Fibroblast of mammary gland (primary cell): ENCODE measurements around the gene AMPD3.

Experiments used
- DNase-seq: peaks from one replicate; pipeline ENCODE4 v3.0.0-alpha.2; 2010; ENCODE audit warnings: low read depth
- H3K4me3 ChIP-seq: 2 replicates; pipeline ENCODE4 v1.5.1; 2011; ENCODE audit warnings: low read depth, mild to moderate bottlenecking, low read length, moderate library complexity; ENCODE audit not compliant: control insufficient read depth
- CTCF ChIP-seq: conservative IDR thresholded peaks from 2 replicates; pipeline ENCODE4 v1.5.1; 2011; ENCODE audit warnings: low read depth, low read length, inconsistent platforms; ENCODE audit not compliant: control insufficient read depth, insufficient read depth

Gene AMPD3

GRCh38 chr11:10539339-10539738 lies 84.3 kb downstream of the AMPD3 start:
- no peak for TF ChIP-seq CTCF
- H3K4me3 ChIP-seq = no peak overlapping the region
- DNase-seq = no peak

- peak overlapping the region; percentile 85 for H3K4me3 ChIP-seq
- no peak for TF ChIP-seq CTCF
- DNase-seq = peak; percentile 12
These were observed 85.5 kb downstream of the AMPD3 start for GRCh38 chr11:10540546-10540914.

- peak; percentile 62 for TF ChIP-seq CTCF
- peak; percentile 83 for DNase-seq
- peak within 1 kb of the TSS; percentile 85 for H3K4me3 ChIP-seq
These were observed 86.0 kb downstream of the AMPD3 start, which contains the start of gene RNF141 for GRCh38 chr11:10540915-10541560. RNF141 (minus strand) TSS chr11:10541187; CDS start chr11:10534158, 7,029 bp downstream.

GRCh38 chr11:10541561-10541930 lies 86.5 kb downstream of the AMPD3 start:
- DNase-seq = no peak
- no peak for TF ChIP-seq CTCF
- H3K4me3 ChIP-seq = peak overlapping the region; percentile 85

- DNase-seq = no peak
- H3K4me3 ChIP-seq = no peak overlapping the region
- no peak for TF ChIP-seq CTCF
These were observed 87.7 kb downstream of the AMPD3 start for GRCh38 chr11:10542776-10543175.

- no peak overlapping the region for H3K4me3 ChIP-seq
- no peak for TF ChIP-seq CTCF
- DNase-seq = no peak
These were observed 88.7 kb downstream of the AMPD3 start for GRCh38 chr11:10543782-10544181.
